ENCODE data around the gene SIN3B. TPM values are rescaled to one million over a fixed set of nuclear protein-coding genes. Genes with fewer than 3 reads are reported as not detected.

Gene SIN3B
- total RNA-seq = 20.1 and 21.7 TPM in 2 replicates

GRCh38 chr19:16829010-16829821, at the start of gene SIN3B:
SIN3B (plus strand) TSS chr19:16829398; CDS start chr19:16829421, 23 bp downstream.

DNA sequence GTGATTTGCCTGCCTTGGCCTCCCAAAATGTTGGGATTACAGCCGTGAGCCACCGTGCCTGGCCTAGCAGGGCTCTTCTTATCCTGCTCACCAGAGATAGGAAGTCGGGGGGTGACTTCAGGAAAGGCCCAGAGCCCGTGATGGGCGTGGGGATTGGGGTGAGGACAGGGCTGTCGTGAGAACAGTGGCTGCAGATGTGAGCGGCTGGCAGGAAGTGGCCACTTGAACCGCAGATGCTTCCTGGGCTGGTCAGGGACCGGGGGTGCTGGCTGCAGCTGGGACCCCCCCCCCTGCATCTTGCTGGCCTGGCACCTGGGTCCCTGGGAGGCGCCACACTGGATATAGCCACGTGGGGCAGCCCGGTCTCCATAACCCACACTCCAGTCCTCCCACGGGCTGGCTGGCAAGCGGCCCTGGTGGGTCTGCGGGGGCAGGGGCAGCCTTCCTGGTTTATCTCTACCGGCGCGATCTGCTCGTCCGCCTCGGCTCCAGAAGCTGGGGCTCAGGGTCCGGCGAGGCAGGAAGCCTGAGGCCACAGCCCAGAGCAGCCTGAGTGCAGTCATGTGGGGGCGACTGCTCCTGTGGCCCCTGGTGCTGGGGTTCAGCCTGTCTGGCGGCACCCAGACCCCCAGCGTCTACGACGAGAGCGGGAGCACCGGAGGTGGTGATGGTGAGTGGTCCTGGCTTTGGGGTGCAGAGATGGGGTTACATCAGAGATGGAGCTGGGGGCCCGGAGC, 59.6 kb downstream of the SIN3B start, which contains the start of gene F2RL3:
F2RL3 (plus strand) TSS at position 371 of the 737 bp plus-strand sequence; CDS start at position 562, 191 bp downstream.

Other genes starting within 250 kb of the SIN3B start
- gene MED26, start 201.2 kb upstream of the SIN3B start, total RNA-seq = 6.3 and 7.8 TPM in 2 replicates
- 65.5 and 112 TPM in 2 replicates for gene SMIM7, start 169.3 kb upstream of the SIN3B start, total RNA-seq
- 0.34 and 1.8 TPM in 2 replicates for gene TMEM38A, start 168.3 kb upstream of the SIN3B start, total RNA-seq
- not detected in 2 replicates for gene NWD1, start 109.6 kb upstream of the SIN3B start, total RNA-seq
- gene F2RL3, start 59.6 kb downstream of the SIN3B start, total RNA-seq = 0.26 TPM in 1 of 2 replicates, not detected in the other
- 1.7 and 3.7 TPM in 2 replicates for gene CPAMD8, start 197.4 kb downstream of the SIN3B start, total RNA-seq
- gene HAUS8, start 246.1 kb downstream of the SIN3B start, total RNA-seq = 0.94 and 1.8 TPM in 2 replicates
- gene MYO9B, start 246.4 kb downstream of the SIN3B start, total RNA-seq = 31.8 and 45.2 TPM in 2 replicates